ENCODE measurements around the gene APP.

APP gene

DNA sequence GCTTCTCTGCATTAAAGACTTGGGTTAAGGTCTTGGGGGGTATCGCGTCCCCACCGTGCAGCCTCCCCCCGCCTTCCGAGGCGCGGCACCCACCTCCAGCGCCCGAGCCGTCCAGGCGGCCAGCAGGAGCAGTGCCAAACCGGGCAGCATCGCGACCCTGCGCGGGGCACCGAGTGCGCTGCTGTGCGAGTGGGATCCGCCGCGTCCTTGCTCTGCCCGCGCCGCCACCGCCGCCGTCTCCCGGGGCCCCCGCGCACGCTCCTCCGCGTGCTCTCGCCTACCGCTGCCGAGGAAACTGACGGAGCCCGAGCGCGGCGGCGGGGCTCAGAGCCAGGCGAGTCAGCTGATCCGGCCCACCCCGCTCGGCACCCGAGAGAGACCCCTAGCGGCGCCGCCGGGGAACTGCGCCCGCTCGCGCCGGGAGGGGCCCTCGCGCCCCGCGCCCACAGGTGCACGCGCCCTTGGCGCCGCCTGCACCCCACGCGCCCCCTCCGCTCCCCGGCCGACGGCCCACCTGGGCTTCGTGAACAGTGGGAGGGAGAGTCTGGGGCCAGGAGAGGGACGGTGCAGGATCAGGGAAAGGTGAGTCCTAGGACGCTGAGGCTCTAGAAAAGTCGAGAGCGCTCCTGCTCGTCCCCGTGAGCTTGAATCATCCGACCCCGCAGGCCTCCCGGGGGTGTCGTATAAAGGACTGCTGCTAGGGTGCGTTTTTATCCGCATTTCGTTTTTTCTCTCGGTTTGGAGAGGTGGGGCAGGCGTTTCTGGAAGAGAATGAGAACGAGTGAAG is at the start of gene APP:
TSS of gene APP (minus strand) at position 300 of the 787 bp plus-strand sequence. CDS start at position 150, 150 bp downstream.
- DNase-seq (ENCODE audit: low read depth in 2 of 2, low spot score in 1 of 2), result peak; percentile 60 to 77

DNA sequence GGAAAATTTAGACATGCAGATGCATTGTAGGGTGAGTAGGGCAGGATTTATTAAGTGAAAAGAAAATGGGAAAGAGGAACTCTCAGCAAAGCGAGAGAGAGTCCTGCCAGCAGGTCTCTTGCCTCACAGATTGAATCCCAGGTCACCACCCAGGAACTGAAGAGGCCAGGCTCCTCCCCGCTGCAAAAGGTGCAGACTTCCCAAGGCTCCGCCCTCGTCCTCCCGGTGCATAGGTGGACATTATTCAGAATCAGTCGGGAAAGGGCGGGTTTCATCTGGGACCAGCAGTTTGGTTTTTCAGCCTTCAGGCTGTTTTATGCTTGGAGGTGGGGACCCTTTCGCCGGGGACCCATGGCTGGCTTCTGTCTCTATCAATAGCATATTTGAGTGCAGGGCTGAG is 41.6 kb upstream of the APP start:
- no peak for DNase-seq (ENCODE audit: low read depth in 2 of 2, low spot score in 1 of 2)

DNA sequence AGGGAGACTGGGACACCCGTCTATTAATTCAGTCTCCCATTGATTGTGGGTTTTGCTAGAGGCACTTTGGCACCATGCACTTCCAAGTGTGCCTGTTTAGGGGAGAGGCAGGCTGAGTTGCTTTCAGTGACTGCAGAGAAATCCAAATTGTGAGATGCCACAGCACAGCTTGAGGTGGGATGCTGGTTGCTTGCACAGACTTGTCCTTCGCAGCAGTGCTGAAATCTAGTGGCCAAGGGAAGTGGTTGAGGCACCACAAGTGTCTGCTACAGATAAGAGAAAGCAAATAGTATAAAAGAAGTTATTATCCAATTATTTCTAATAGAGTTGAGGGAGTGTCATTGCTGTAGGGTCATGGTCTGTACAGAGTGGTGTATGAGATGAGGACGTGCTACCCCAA is 40.0 kb upstream of the APP start:
- no peak for DNase-seq (ENCODE audit: low read depth in 2 of 2, low spot score in 1 of 2)

DNA sequence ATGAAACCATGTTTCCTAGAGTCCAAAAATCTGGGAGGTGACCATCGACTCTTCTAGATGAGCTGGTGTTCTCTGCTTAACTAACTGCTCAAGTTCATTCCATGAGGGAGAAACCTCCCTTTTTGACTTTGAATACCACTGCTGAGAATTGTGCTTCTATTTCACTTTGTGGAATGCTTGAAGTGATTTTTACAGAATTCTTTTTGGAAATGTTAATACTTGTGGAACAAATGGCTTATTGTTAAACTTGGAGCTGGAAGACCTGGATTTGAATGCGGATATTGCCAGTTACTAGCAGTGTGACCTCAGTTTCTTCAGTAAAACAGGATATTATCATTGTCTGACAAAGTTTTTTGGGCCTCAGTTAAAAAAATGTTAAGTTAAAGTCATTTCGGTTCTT is 36.5 kb upstream of the APP start:
- DNase-seq (ENCODE audit: low read depth in 2 of 2, low spot score in 1 of 2), result no peak

DNA sequence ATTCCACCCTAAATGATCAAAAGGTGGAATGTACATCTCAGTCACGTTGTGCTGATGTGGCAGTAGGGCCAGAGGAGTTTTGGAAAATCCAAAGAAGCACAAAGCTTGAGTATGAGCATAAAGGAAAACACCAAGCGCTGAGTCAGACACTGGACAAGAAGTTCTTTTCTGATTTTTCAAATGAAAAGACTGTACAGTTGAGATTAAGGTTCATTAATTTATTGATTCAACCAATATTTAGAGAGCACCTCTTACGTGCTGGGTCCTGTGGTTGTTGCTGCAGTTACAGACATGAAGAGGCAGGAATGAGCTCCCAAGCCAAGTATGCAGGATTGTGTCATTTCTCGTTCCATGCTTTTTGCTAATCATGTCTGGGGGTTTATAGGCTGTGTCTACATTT is 28.9 kb upstream of the APP start:
- no peak for DNase-seq (ENCODE audit: low read depth in 2 of 2, low spot score in 1 of 2)

DNA sequence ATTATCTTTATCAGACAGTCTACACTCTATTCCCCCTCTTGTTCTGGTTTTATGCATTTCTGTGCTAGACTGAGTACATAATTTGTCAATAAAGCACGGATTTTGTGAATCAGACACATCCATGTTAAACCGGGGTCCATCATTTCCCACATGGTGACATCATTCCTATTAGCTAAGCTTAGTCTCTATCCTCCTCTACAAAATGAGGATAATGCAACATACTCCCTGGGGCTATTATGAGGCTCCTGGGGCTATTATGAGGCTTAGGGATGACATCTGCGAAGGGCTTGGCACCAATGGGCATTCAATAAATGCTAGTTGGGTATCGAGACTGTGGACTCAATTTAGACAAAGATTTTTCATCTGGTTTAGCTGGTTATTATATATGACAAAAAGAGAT is 25.1 kb upstream of the APP start:
- DNase-seq (ENCODE audit: low read depth in 2 of 2, low spot score in 1 of 2), result no peak

DNA sequence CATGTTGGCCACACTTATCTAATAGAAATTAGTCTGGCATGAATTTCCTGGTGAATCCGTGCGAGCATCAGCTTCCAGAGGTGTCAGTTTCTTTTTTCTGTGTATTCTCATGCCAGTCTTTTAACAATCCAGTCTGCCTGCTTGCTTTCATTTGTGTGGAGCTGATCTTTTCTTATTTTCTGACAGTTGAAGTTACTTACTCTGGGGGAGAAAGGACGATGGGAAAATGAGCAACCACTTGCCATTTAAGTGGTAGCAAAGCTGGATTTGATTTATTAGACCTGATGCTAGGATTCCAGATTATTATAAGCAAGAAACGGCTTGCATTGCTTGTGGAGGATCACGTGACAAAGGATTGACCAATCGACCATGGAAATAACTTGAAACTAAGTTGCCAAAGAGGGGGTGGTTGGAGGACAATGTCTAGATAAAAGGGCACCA is 24.3 kb upstream of the APP start:
- DNase-seq (ENCODE audit: low read depth in 2 of 2, low spot score in 1 of 2), result no peak

DNA sequence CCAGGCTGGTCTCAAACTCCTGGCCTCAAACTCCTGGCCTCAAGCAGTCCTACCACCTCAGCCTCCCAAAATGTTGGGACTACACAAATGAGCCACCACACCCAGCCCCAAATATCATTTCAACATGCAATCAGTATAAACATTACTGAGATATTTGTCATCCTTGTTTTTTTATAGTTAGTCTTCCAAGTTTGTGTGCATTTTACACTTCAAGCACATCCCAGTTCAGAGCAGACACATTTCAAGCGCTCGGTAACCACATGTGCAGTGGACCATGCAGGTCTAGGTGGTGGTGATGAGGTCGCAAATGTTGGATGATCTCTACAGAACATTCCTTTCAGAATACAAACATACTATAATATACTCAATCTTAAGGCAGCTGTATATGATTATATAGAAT is 23.8 kb upstream of the APP start:
- DNase-seq (ENCODE audit: low read depth in 2 of 2, low spot score in 1 of 2), result no peak

DNA sequence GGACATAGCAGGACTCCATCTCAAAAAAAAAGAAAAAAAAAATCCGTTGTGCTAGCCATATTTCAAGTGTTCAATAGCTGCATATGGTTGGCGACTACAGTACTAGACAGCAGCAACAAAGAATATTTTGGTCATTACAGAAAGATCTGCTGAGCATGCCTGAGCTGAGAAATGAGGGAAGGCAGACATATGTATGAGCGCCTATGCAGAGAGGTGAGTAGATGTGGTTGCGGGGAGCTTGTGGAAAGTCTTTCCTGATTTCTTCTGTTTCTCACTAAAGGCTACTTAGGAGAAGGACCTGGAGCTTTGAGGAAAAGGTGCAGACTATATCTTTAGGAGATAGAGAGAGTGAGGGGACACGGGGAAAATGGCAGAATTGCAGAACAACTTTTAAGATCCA is 21.0 kb upstream of the APP start:
- DNase-seq (ENCODE audit: low read depth in 2 of 2, low spot score in 1 of 2), result no peak

DNA sequence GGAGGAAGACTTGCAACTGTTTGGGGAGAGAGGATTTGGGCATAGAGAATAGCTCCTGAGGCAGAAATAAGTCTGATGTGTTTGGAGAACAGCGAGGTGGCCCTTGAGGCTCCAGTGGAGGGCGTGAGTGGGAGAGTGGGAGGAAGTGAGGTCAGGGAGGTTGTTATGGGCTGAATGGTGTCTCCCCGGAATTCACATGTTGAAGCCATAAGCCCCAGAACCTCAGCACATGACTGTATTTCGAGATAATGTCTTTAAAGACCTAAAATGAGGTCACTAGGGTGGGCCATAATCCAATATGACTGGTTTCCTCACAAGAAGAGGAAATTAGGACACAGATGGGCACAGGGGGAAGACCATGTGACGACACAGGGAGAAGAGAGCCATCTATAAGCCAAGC is 17.9 kb upstream of the APP start:
- DNase-seq (ENCODE audit: low read depth in 2 of 2, low spot score in 1 of 2), result no peak

DNA sequence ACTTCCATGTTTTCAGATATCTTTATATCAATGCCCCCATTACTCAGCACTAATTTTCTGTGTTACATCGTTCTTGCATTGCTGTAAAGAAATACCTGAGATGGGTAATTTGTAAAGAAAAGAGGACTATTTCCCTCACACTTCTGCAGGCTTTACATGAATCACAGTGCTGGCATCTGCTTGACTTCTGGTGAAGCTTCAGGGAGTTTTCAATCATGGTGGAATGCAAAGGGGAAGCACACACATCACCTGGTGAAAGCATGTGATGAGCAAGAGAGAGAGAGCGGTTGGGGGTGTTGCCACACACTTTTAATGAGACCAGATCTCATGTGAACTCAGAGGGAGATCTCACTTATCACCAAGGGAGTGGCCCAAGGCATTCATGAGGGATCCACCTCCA is 14.9 kb upstream of the APP start:
- DNase-seq (ENCODE audit: low read depth in 2 of 2, low spot score in 1 of 2), result no peak

DNA sequence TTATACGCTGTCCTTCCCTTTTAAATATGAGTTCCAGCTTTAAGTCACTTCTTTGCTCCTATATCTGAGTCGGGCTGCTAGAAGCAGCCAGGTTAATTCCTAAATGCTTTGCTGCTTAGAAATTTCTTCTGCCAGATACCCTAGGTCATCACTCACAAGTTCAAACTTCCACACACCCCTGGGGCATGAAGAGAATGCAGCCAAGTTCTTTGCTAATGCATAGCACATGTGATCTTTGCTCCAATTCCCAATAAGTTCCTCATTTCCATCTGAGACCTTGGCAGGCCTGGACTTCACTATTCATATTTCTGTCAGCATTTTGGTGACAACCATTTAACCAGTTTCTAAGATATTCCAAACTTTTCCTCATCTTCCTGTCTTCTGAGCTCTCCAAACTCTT is 14.5 kb upstream of the APP start:
- DNase-seq (ENCODE audit: low read depth in 2 of 2, low spot score in 1 of 2), result no peak

DNA sequence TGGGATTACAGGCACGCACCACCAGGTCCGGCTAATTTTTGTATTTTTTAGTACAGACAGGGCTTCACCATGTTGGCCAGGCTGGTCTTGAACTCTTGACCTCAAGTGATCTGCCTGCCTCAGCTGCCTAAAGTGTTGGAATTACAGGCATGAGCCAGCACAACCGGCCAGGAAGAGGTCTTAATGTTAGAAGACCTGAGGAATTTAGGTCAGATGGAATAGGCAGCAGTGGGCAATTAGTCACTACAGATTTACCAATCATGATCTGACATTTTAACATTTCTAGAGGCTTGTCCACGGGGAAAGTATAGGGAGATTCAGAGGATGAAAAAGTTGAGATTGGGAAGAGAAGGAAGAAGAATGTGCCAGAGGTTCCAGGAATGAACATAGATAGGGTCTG is 8.9 kb upstream of the APP start:
- no peak for DNase-seq (ENCODE audit: low read depth in 2 of 2, low spot score in 1 of 2)

DNA sequence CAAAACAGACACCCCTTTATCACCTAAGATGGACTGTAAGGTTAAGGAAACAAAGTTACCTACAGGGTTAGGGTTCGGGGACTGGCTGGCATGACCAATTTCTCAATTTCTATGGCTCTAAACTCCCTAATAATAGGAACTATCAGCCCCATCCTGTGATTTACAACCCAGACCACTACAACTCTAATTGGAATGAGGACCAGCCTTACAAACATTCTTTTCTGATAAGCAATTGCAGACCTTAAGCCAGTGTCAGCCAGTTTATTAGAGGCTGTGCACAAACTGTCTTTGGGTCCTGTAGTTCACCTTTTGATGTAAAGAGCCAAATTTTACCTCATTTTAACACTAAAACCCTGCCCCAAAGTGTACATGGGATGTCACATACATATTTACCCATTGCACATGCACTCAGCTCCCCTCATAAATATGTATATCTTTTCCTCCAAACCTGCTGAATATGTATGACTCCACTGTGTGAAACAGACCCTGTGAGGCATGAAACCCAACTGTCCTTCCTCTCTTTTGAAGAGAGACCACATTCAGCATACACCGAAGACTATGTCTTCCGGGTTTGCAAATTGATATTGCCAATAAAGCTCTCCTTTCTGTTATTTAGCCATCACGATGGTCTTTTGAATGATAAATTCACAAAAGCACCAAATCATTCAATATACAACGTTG is 7.3 kb upstream of the APP start:
- DNase-seq (ENCODE audit: low read depth in 2 of 2, low spot score in 1 of 2), result no peak

DNA sequence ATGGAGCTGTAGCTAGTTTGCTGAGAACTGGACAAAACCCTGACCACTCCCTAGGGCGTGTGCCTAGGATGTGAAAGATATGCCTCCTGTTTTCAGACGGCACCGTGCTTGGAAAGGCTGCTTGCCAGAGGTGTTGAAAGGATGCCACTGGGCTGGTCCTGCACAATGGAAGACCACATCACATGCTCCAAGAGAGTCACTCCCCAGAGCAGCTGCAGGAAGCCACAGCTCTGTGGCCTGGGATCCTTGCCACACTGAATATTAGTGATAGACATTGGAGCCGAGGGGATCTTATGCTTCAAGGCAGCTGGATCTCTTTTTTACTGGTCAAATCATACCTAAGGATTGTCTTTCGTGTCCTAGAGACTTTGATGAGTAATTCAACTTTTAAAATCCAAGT is 6.6 kb upstream of the APP start:
- DNase-seq (ENCODE audit: low read depth in 2 of 2, low spot score in 1 of 2), result no peak

DNA sequence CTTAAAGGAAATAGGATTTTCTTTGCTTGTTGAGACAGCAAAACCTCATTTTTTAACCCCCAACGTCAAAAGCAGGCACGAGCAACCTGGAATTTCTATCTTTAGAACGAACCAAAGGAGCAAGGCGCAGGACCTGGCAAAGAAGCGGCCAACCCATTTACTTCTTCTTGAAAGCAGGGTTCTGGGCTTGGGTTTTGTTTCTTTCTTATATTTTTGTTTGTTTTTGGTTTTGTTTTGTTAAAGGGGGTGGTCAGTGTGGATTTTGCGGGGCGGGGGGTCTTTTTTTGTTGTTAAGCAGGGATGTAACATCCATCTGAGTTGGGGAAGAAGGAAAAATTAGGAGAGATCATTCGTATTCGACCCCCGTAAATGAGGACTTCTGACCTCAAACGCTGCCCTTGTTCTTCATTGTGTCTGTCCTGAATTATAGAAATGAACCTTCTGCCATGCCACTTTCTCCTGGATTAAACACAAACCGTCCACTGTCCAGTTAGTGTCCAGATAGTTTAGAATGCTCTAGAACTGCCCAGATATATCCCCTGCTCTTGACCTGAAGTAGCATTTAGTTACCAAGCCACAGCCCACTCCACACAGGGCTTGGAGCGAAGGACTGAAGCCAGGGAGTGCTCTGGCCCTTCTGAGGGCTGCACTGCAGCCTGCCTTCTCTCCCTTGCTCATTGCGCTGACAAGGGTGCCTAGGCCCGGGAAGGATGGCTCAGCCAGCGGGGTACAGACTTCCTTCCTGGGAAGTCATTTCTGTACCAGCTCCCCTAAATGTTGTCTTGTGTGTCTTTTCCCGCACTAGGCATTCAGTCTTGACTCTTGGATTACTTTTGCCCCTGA is 909 bp upstream of the APP start:
- DNase-seq (ENCODE audit: low read depth in 2 of 2, low spot score in 1 of 2), result no peak

DNA sequence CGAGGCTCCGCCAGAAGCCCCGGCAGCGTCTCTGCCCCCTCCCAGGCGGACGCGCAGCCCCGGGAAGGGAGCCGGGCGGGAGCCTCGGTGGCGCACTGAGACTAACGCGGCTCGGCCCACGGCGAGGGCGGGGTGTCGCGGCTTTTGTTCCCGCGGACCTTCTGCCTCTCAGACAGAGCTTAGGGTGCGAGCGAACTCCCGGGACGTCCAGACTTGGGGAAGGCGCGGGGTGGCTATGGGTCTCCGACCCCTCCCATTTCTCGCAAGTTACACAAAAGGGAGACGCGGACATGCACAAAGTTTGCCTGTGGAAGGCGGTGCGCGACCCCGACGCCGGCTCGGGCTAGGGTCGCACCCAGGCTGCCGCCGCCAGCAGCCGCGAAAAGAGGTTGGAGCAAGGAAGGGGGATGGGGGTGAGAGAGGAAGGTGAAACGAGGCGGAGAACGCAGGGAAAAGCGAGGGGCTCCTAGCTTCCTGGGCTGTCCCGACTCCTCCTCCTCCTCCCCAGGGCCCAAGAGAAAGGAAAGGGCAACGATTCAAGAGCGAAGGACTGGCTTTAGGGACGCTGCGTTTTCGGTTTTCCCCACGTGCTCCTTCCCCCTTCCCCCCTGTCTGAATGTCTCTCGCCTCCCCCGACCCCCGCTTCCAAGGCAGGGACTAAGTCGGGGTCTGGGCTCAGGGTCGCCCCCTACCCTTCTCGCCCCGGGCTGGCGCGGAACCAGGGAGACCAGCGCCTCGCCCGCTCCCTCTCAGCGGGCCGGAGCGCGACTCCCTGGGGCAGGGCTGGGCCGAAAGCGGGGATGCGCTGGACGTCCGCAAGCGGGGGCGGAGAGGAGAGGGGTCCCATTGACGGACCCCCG is 729 bp downstream of the APP start:
- no peak for DNase-seq (ENCODE audit: low read depth in 2 of 2, low spot score in 1 of 2)

DNA sequence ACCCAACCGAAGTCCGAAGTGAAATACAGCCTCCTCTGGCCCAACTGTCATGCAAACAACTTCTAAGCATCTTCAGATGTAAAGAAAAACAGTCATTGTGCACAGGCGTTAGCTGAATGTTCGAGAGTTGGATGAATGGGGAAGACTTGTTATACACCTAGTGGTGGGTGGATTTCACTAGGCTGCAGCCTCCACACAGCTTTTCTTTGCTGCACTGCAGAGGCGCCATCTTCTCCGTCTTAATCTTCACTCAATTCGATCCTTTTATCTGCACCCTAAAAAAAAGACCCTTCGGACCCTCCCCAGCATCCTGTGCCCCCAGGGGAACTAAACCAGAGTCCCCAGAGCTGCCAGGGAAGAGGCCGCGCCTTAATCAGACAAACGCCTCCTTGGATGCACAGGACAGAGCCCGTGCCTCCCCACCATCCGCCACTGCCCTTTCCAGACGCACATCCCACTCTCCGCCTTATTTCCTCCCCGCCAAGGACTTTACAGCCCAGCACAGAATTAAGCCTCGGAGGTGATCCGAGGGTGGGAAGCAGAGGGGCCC is 1.4 kb downstream of the APP start:
- no peak for DNase-seq (ENCODE audit: low read depth in 2 of 2, low spot score in 1 of 2)

DNA sequence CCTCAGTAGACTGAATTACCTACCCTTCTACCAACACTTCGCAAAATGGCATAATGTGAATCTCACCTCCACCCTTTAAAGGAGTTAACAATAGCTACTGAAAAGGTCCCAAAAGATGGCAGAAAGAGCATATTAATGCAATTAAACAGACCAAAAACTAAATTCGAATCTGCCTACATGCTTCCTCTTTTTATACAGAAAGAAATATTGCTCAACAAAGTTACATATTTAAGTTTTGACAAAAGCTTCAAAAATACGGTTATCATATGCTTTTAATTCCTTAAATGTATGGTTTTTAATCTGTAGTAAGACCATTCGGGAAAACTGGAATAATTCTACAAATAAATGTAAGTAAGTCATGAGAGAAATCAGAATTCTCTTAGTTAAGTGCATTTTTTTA is 2.2 kb downstream of the APP start:
- no peak for DNase-seq (ENCODE audit: low read depth in 2 of 2, low spot score in 1 of 2)

DNA sequence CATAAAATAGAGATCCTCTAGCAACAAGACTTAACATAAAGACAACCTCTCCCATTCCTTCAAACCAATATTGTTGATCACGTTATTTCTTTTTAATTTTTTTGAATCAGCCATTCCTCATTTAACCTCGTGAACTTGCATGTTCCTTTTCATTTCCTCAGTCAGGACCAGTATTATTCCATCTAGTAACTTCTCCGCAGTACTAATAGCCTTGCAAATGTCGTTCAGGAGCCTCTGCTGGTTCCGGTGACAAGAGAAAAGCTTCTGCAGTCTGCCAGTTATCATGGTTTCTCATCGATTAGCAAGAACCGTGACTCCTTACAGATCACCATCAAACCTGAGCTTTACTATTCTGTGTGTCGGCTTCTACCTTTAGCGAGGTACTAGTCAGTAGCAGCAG is 3.0 kb downstream of the APP start:
- DNase-seq (ENCODE audit: low read depth in 2 of 2, low spot score in 1 of 2), result no peak

DNA sequence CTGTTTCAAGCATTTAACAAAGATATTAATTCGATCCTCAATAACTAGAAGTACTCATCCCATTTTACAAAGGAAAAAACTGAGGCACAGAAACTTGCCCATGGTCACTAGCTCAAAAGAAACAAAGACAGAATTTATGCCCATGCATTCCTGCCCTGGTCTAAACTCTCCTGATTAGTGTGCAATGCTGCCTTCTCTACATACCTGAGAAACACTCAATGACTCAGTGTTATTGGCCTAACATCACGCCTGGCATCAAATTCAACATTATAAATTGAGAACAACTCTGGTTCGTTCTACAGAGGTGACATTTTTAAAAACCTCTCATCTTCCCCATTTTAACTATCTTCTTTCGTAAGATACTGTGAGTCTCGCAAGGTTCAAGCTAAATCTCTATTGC is 5.2 kb downstream of the APP start:
- DNase-seq (ENCODE audit: low read depth in 2 of 2, low spot score in 1 of 2), result no peak

Measured in stimulated activated CD8-positive, alpha-beta memory T cell treated with anti-CD3 and anti-CD28 coated beads, Interleukin-4, amount 100 ng/mL, for 4 hours (primary cell).